GM12864 (cell line): ENCODE data around the gene TMEM178B.

Source experiments
- DNase-seq: peaks from one replicate; pipeline ENCODE4 v3.0.0-alpha.2; 2011; ENCODE audit warnings: low read depth
- H3K4me3 ChIP-seq: 2 replicates; pipeline ENCODE4 v1.5.1; 2011; ENCODE audit warnings: mild to moderate bottlenecking, low read depth, low read length, control low read depth
- TF ChIP-seq, protein P1 (sequence below): IDR thresholded peaks from 2 replicates; pipeline ENCODE4 v1.5.1; 2011; ENCODE audit warnings: low read depth, mild to moderate bottlenecking, moderate library complexity, low read length, control low read depth, inconsistent platforms; ENCODE audit errors: missing control alignments

TMEM178B gene

DNA sequence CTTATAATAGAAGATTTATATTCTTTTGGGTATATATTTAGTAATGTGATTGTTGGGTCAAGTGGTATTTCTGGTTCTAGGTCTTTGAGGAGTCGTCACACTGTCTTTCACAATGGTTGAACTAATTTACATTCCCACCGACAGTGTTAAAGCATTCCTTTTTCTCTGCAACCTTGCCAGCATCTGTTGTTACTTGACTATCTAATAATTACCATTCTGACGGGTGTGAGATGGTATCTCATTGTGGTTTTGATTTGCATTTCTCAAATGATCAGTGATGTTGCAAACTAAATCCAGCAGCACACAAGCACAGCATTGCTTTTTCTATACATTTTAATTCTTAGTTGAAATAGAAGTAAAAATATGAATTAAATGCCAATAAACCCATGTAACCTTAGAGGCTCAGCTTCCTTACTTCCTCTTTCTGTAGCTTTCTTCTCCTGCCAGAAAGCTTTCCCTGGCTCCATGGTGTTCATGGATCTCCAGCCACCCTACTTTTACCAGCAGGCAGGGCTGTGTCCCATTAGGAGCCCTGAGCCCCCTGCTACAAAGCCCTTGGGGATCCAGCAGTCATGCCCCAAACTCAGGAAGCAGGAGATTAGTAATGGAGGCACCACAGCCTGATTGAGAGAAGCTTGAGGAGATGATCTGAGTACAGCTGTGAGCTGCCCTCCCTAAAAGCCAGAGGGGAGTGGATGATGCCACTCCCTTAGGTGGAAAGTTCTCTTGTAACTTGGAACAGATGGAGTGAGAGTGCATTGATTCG lies 158.6 kb downstream of the TMEM178B start:
- H3K4me3 ChIP-seq = no peak overlapping the region
- DNase-seq = no peak
- TF ChIP-seq, protein P1, sequence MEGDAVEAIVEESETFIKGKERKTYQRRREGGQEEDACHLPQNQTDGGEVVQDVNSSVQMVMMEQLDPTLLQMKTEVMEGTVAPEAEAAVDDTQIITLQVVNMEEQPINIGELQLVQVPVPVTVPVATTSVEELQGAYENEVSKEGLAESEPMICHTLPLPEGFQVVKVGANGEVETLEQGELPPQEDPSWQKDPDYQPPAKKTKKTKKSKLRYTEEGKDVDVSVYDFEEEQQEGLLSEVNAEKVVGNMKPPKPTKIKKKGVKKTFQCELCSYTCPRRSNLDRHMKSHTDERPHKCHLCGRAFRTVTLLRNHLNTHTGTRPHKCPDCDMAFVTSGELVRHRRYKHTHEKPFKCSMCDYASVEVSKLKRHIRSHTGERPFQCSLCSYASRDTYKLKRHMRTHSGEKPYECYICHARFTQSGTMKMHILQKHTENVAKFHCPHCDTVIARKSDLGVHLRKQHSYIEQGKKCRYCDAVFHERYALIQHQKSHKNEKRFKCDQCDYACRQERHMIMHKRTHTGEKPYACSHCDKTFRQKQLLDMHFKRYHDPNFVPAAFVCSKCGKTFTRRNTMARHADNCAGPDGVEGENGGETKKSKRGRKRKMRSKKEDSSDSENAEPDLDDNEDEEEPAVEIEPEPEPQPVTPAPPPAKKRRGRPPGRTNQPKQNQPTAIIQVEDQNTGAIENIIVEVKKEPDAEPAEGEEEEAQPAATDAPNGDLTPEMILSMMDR = no peak

DNA sequence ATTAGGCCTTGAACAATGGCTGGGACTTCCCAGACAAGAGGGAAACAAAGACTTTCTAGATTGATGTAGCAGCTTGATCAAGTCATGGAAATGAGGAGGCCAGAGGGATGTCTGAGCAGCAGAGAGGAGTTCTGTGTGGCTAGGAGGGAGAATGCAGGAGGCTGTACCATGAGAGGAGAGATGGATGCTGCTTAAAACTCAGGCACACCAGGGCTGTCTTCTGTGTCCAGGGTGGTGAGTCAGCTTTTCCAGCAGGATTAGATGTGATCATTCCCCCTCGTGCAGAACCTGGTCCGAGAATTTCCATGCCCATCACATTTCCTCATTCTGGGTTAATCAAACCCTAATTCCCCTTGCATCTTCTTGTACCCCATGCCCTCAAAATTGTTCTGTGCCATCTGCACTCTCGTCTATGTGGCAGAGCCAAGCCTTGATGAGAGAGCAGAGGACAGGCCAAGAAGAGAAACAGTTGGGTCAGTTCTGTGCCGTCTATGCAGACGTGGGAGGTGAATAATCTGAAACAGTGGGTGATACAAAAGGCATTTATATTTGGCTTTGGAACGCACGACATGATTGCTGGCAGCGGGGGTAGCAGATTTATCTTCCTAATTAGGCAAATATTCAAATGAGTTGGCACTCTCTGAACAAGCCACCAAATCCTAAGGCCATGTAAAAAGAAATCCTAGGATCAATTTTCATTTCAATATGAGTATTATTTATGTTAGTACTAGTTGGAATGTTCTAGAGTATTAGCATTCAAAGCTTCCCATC lies 160.7 kb downstream of the TMEM178B start:
- TF ChIP-seq, protein P1 = no peak
- no peak for DNase-seq
- H3K4me3 ChIP-seq = no peak overlapping the region

DNA sequence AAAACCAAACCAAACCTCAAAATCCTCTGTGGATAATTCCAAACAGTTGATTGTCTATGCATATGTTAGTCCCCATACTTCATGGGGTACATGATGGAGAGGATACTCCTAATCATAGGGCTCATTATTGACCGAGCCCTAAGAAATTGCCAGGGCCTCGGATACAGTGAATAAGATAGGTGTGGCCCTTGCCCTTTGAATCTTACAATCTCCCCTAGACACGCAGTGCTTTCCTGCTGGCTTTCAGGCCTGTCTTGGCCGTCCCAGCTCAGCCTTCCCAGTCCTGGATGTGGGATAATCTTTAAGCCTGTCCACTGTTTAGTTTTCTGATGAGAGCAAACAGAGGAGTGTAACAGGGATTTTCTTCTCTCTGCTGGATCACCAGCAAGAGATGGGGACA lies 161.8 kb downstream of the TMEM178B start:
- DNase-seq = no peak
- TF ChIP-seq, protein P1 = no peak
- no peak overlapping the region for H3K4me3 ChIP-seq

DNA sequence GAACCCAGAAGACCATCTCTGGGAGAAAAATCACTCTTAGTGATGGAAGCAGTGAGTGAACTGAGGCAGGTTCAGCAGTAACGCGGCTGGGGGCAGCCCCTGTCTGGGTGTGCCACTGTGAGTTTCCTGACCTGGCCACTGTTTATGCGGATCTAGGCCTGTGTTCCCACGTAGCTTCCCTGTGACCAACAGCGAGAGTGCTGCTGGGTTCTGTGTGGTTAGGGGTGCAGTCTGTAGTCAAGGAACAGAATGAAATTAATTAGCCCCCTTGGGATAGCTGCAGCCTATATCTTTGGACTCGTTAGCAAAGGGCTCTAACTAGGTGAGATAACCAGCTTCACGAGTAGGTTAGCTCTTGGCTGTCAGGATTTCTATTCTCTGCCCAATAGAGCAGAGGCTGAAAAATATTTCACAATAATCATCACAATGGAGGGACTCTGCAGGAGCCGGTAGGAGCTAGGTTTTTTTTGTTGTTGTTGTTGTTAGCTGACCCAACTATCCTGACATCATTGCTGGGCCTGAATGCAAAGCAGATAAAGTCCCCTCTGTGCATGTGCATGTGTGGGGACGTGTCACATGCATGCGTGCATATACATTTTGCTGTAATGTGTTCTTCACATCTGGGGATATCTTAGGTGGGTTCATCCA lies 164.9 kb downstream of the TMEM178B start:
- H3K4me3 ChIP-seq = no peak overlapping the region
- no peak for DNase-seq
- TF ChIP-seq, protein P1 = no peak

DNA sequence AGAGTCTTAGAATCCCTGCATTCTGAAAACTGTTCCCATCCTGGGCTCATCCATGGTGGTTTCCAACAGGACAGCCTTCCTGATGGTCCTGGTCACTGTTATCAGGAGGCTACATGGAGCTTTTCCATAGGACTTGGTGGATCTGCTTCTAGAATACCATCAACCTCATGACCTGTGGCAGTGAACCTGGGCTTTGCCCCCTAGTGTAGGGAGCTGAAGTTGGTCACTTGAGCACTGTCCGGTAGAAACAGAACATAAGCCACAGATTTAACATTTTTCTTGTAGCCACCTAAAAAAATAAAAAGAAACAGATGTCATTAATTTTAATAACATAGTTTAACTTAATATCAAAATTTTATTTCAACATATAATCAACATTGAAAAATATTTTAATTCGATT lies 165.8 kb downstream of the TMEM178B start:
- TF ChIP-seq, protein P1 = no peak
- no peak for DNase-seq
- H3K4me3 ChIP-seq = no peak overlapping the region

DNA sequence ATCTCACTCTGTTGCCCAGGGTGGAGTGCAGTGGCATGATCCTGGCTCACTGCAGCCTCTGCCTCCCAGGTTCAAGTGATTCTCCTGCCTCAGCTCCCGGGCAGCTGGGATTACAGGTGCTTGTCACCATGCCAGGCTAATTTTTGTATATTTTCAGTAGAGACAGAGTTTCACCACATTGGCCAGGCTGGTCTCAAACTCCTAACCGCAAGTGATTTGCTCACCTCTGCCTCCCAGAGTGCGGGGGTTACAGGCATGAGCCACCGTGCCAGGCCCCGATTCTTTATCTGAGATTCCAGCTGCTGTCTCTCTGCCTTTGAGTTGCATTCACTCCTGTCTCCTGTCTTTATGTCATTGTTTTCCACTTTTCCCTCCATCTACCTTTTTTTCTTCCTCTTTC lies 168.7 kb downstream of the TMEM178B start:
- DNase-seq = no peak
- no peak overlapping the region for H3K4me3 ChIP-seq
- TF ChIP-seq, protein P1 = no peak
